Keratinocyte (primary cell): ENCODE results near the gene NELL1. TPM values are rescaled to one million over a fixed set of nuclear protein-coding genes. Genes with fewer than 3 reads are reported as not detected.

Source experiments
- DNase-seq: peaks from one replicate; pipeline ENCODE4 v3.0.0-alpha.2; 2011; ENCODE audit warnings: low read depth, missing footprints, low spot score
- FAIRE-seq: peaks from 2 replicates; lab custom pipeline; 2011; peaks lifted over from hg19 to GRCh38; lab: Jason Lieb, UNC
- H2AFZ ChIP-seq: 2 replicates; pipeline ENCODE4 v1.6.0; 2012; ENCODE audit warnings: low read length, control low read depth, inconsistent platforms; ENCODE audit not compliant: control insufficient read depth
- H3K27ac ChIP-seq: 2 replicates; pipeline ENCODE4 v1.5.1; 2011; ENCODE audit warnings: low read length; ENCODE audit not compliant: control insufficient read depth, insufficient read depth
- H3K27me3 ChIP-seq: 3 replicates; pipeline ENCODE4 v1.6.0; 2011; ENCODE audit warnings: low read length; ENCODE audit not compliant: control insufficient read depth, insufficient read depth; ENCODE audit errors: extremely low read depth
- H3K36me3 ChIP-seq, 2 experiments: 2 replicates in 1 of 2; 3 replicates in 1 of 2; pipeline ENCODE4 v1.5.1; 2011; ENCODE audit warnings: low read length in 2 of 2, mild to moderate bottlenecking in 1 of 2; ENCODE audit not compliant: control insufficient read depth in 2 of 2, insufficient read depth in 2 of 2; ENCODE audit errors: extremely low read depth in 1 of 2
- H3K4me1 ChIP-seq: 3 replicates; pipeline ENCODE4 v1.5.1; 2011; ENCODE audit warnings: low read length; ENCODE audit not compliant: control insufficient read depth, insufficient read depth; ENCODE audit errors: extremely low read depth
- H3K4me2 ChIP-seq: 3 replicates; pipeline ENCODE4 v1.6.0; 2011; ENCODE audit warnings: low read depth, low read length; ENCODE audit not compliant: control insufficient read depth, insufficient read depth; ENCODE audit errors: extremely low read depth
- H3K4me3 ChIP-seq, 3 experiments: fragments of 200-600 bp in 1 of 3; sonication (generic) in 1 of 3; 2 replicates in 2 of 3; 3 replicates in 1 of 3; pipeline ENCODE4 v1.5.1; 2011 to 2016; ENCODE audit warnings: low read length in 3 of 3, mild to moderate bottlenecking in 3 of 3, control low read depth in 2 of 3, inconsistent platforms in 1 of 3, low read depth in 1 of 3, mixed read lengths in 1 of 3, mixed run types in 1 of 3, moderate library complexity in 1 of 3; ENCODE audit not compliant: control insufficient read depth in 2 of 3, insufficient read depth in 2 of 3; ENCODE audit errors: extremely low read depth in 1 of 3
- H3K79me2 ChIP-seq: 2 replicates; pipeline ENCODE4 v1.6.0; 2012; ENCODE audit warnings: low read length; ENCODE audit not compliant: control insufficient read depth, insufficient read depth
- H3K9ac ChIP-seq: 3 replicates; pipeline ENCODE4 v1.6.0; 2011; ENCODE audit warnings: low read length; ENCODE audit not compliant: control insufficient read depth, insufficient read depth; ENCODE audit errors: extremely low read depth
- H3K9me1 ChIP-seq: 3 replicates; pipeline ENCODE4 v1.6.0; 2011; ENCODE audit warnings: low read length; ENCODE audit not compliant: control insufficient read depth, insufficient read depth; ENCODE audit errors: extremely low read depth
- H3K9me3 ChIP-seq: 2 replicates; pipeline ENCODE4 v1.5.1; 2012; ENCODE audit warnings: low read depth, low read length; ENCODE audit not compliant: control insufficient read depth
- H4K20me1 ChIP-seq: 3 replicates; pipeline ENCODE4 v1.6.0; 2011; ENCODE audit warnings: low read length; ENCODE audit not compliant: control insufficient read depth, insufficient read depth; ENCODE audit errors: extremely low read depth
- CTCF ChIP-seq, 3 experiments: IDR thresholded peaks in 1 of 3; conservative IDR thresholded peaks in 1 of 3; optimal IDR thresholded peaks in 1 of 3; 2 replicates in 2 of 3; 3 replicates in 1 of 3; pipeline versions ENCODE3 to v1.5.1; 2011; ENCODE audit warnings: low read length in 3 of 3, mild to moderate bottlenecking in 3 of 3, moderate library complexity in 2 of 3, control low read depth in 1 of 3, inconsistent platforms in 1 of 3; ENCODE audit not compliant: insufficient read depth in 2 of 3; ENCODE audit errors: extremely low read depth in 1 of 3
- EZH2 ChIP-seq: IDR thresholded peaks from one replicate; pipeline ENCODE4 v1.6.1; 2012; ENCODE audit warnings: inconsistent platforms, mild to moderate bottlenecking, low read length, moderate library complexity
- dilution Hi-C: fragments of 300-500 bp; cut with MboI; formaldehyde crosslinking; loops from one replicate; pipeline ENCODE4 v1.7.0; 2020; ENCODE audit warnings: low sequenced_read_pairs; ENCODE audit not compliant: extremely low pct_ligation_motif_present
- polyA plus RNA-seq, 5 experiments: library from polyadenylated mRNA; depleted of rRNA in 3 of 5; stranded (reverse) in 3 of 5; stranded (forward) in 1 of 5; unstranded in 1 of 5; fragments of >200 nt; gene quantifications; 1 replicate in 1 of 5; 2 replicates in 3 of 5; 3 replicates in 1 of 5; pipeline versions ENCODE4 v1.2.1 to v1.2.3, GENCODE V29; 2011 to 2012; ENCODE audit warnings: missing spikeins in 2 of 5, low read depth in 1 of 5, low replicate concordance in 1 of 5

The NELL1 gene
- polyA plus RNA-seq, 1 donor (not counting 4 experiments of a cell fraction or from before 2014, with no cell fraction given) = not detected

DNA sequence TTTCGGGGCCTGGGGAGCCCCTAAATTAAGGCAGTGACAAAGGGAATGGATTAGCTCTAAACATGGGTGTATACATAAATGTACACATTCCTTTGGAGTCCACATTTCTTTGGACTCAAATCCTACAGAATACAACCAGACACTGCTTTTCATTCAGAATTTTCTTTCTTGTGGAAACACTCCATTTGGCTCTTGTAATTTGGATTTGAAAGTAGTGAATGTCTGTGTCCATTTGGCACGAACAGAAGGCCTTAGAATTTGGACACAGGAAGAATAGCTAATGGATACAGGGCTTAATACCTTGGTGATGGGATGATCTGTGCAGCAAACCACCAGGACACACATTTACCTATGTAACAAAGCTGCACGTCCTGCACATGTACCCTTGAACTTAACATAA is 399.5 kb downstream of the NELL1 start:
- H3K4me1 ChIP-seq = no peaks in the 10 kb centered on the region
- H3K9me3 ChIP-seq = no peaks in the 10 kb centered on the region

GRCh38 chr11:21069909-21070308 is 400.5 kb downstream of the NELL1 start:
- FAIRE-seq (no peak), DNase-seq (no peak)
- Histone ChIP-seq H2AFZ (no peak overlapping the region), H3K9me3 (no peaks in the 10 kb centered on the region), H3K9ac (no peak overlapping the region), H3K27ac (no peak overlapping the region), H3K36me3 (no peaks in the 10 kb centered on the region), H3K9me1 (no peaks in the 10 kb centered on the region), H3K79me2 (no peaks in the 10 kb centered on the region), H3K4me3 (no peak overlapping the region), H4K20me1 (no peaks in the 10 kb centered on the region), H3K4me2 (no peak overlapping the region), H3K27me3 (no peaks in the 10 kb centered on the region), H3K4me1 (no peaks in the 10 kb centered on the region)
- dilution Hi-C loops = no loop called here
- TF ChIP-seq EZH2 = no peak
- no peak for TF ChIP-seq CTCF (optimal IDR thresholded peaks at IDR 0.05 in 1 of 3, IDR thresholded peaks at IDR 0.05 in 1 of 3, conservative IDR thresholded peaks at IDR 0.05 in 1 of 3; ENCODE audit: extremely low read depth in 1 of 3, insufficient read depth in 2 of 3, low read length in 3 of 3)

More for the DNA sequence above, 399.5 kb downstream of the NELL1 start:
- DNase-seq (no peak), FAIRE-seq (no peak)
- no peak overlapping the region for H3K4me2 ChIP-seq
- no peaks in the 10 kb centered on the region for H3K9me1 ChIP-seq
- H3K27ac ChIP-seq = no peak overlapping the region
- H3K79me2 ChIP-seq = no peaks in the 10 kb centered on the region
- no peaks in the 10 kb centered on the region for H4K20me1 ChIP-seq
- H3K4me3 ChIP-seq = no peak overlapping the region
- H3K9ac ChIP-seq = no peak overlapping the region
- no peaks in the 10 kb centered on the region for H3K36me3 ChIP-seq
- dilution Hi-C loops = no loop called here
- TF ChIP-seq EZH2 = no peak
- no peak for TF ChIP-seq CTCF (optimal IDR thresholded peaks at IDR 0.05 in 1 of 3, IDR thresholded peaks at IDR 0.05 in 1 of 3, conservative IDR thresholded peaks at IDR 0.05 in 1 of 3; ENCODE audit: extremely low read depth in 1 of 3, insufficient read depth in 2 of 3, low read length in 3 of 3)
- no peaks in the 10 kb centered on the region for H3K27me3 ChIP-seq
- no peak overlapping the region for H2AFZ ChIP-seq
